Middle frontal gyrus (tissue), 1 donor: ENCODE measurements around the gene RNF17.
"Not testable (repeated sequence)": the region's sequence is repeated elsewhere in the genome, so short reads cannot be mapped to it uniquely, and the experiment has no call there.

Experiments
- DNase-seq: peaks from one replicate; pipeline ENCODE4 v3.0.0-alpha.2; 2015; ENCODE audit warnings: low spot score; ENCODE audit errors: extremely low spot score

The RNF17 gene

GRCh38 chr13:24763596-24764275 is at the start of gene RNF17:
Gene RNF17, plus strand, starts transcription at chr13:24764169. Its CDS starts 35 bp downstream, at chr13:24764204.
- no peak for DNase-seq

- no peak for DNase-seq
These were observed 48.0 kb upstream of the RNF17 start for GRCh38 chr13:24716011-24716410.

- no peak for DNase-seq
These were observed 47.5 kb upstream of the RNF17 start for GRCh38 chr13:24716446-24716845.

GRCh38 chr13:24717217-24717616 is 46.8 kb upstream of the RNF17 start:
- no peak for DNase-seq

GRCh38 chr13:24718192-24718965 is 45.6 kb upstream of the RNF17 start:
- DNase-seq: no peak

- DNase-seq: no peak
These were observed 44.8 kb upstream of the RNF17 start for GRCh38 chr13:24719139-24719538.

- no peak for DNase-seq
These were observed 40.8 kb upstream of the RNF17 start for GRCh38 chr13:24723206-24723605.

GRCh38 chr13:24724714-24725113 is 39.3 kb upstream of the RNF17 start:
- DNase-seq: no peak

GRCh38 chr13:24725379-24725778 is 38.6 kb upstream of the RNF17 start:
- no peak for DNase-seq

- DNase-seq: peak; percentile 24
These were observed 36.0 kb upstream of the RNF17 start for GRCh38 chr13:24727731-24728601.

GRCh38 chr13:24730873-24731567 is 32.9 kb upstream of the RNF17 start:
- not testable (repeated sequence) for DNase-seq

GRCh38 chr13:24734950-24735349 is 29.0 kb upstream of the RNF17 start:
- DNase-seq: no peak

GRCh38 chr13:24737042-24737441 is 26.9 kb upstream of the RNF17 start:
- DNase-seq: no peak

- no peak for DNase-seq
These were observed 25.6 kb upstream of the RNF17 start for GRCh38 chr13:24738366-24738847.

GRCh38 chr13:24740014-24740890 is 23.7 kb upstream of the RNF17 start:
- DNase-seq: no peak

GRCh38 chr13:24741016-24741662 is 22.8 kb upstream of the RNF17 start:
- no peak for DNase-seq

GRCh38 chr13:24741791-24742190 is 22.2 kb upstream of the RNF17 start:
- DNase-seq: no peak

- no peak for DNase-seq
These were observed 21.7 kb upstream of the RNF17 start for GRCh38 chr13:24742294-24742693.

GRCh38 chr13:24742977-24743376 is 21.0 kb upstream of the RNF17 start:
- no peak for DNase-seq

- no peak for DNase-seq
These were observed 19.7 kb upstream of the RNF17 start for GRCh38 chr13:24744247-24744646.
